Renal pelvis (tissue), 12 donors: ENCODE measurements around the gene EBPL. TPM values are rescaled to one million over a fixed set of nuclear protein-coding genes. Genes with fewer than 3 reads are reported as not detected.
A peak's percentile ranks its signal among the peaks of the same experiment; 100 is the strongest.
"Not testable (repeated sequence)": the region's sequence is repeated elsewhere in the genome, so short reads cannot be mapped to it uniquely, and the experiment has no call there.

Experiments
- DNase-seq: peaks from one replicate; pipeline ENCODE4 v3.0.0-alpha.2; 2013
- long read RNA-seq, 16 experiments: transcript quantifications; one replicate each; lab custom pipeline, GENCODE V29; 2026
- polyA plus RNA-seq, 3 donors: library from polyadenylated mRNA; unstranded; fragments of 120-200 nt; gene quantifications; one replicate each; pipeline ENCODE4 v1.2.1, GENCODE V29; 2013; ENCODE audit not compliant: insufficient read length in 3 of 3

EBPL gene
- polyA plus RNA-seq: 10 to 100 TPM; 47.4 to 55.2 (median 49.3) TPM
- long read RNA-seq, donor 1, transcript EBPL-201 (4 exons, 914 nt): major isoform, 54 of 90 reads
- long read RNA-seq, donor 1, transcript EBPL-206 (3 exons, 810 nt): minor isoform, 18 of 90 reads
- long read RNA-seq, donor 1, transcript EBPL-203 (2 exons, 579 nt): minor isoform, 15 of 90 reads
- long read RNA-seq, donor 1, partial matches to known transcripts: 0 of 90 reads
- long read RNA-seq, donor 1, other reads (novel, unspliced or antisense): 0 of 90 reads
- long read RNA-seq, donor 2, transcript EBPL-203 (2 exons, 579 nt): minor isoform, 15 of 125 reads
- long read RNA-seq, donor 2, transcript EBPL-201 (4 exons, 914 nt): major isoform, 67 of 125 reads
- long read RNA-seq, donor 2, transcript EBPL-206 (3 exons, 810 nt): minor isoform, 28 of 125 reads
- long read RNA-seq, donor 2, partial matches to known transcripts: 12 of 125 reads
- long read RNA-seq, donor 2, other reads (novel, unspliced or antisense): 0 of 125 reads
- long read RNA-seq, donor 3, transcript EBPL-203 (2 exons, 579 nt): minor isoform, 20 of 99 reads
- long read RNA-seq, donor 3, transcript EBPL-201 (4 exons, 914 nt): major isoform, 48 of 99 reads
- long read RNA-seq, donor 3, transcript EBPL-206 (3 exons, 810 nt): minor isoform, 20 of 99 reads
- long read RNA-seq, donor 3, partial matches to known transcripts: 7 of 99 reads
- long read RNA-seq, donor 3, other reads (novel, unspliced or antisense): 0 of 99 reads
- long read RNA-seq, donor 4, transcript EBPL-203 (2 exons, 579 nt): minor isoform, 21 of 83 reads
- long read RNA-seq, donor 4, transcript EBPL-206 (3 exons, 810 nt): minor isoform, 20 of 83 reads
- long read RNA-seq, donor 4, transcript EBPL-201 (4 exons, 914 nt): major isoform, 39 of 83 reads
- long read RNA-seq, donor 4, partial matches to known transcripts: 0 of 83 reads
- long read RNA-seq, donor 4, other reads (novel, unspliced or antisense): 0 of 83 reads
- long read RNA-seq, donor 5, transcript EBPL-206 (3 exons, 810 nt): minor isoform, 8 of 57 reads
- long read RNA-seq, donor 5, transcript EBPL-203 (2 exons, 579 nt): minor isoform, 10 of 57 reads
- long read RNA-seq, donor 5, transcript EBPL-201 (4 exons, 914 nt): major isoform, 38 of 57 reads
- long read RNA-seq, donor 5, partial matches to known transcripts: 0 of 57 reads
- long read RNA-seq, donor 5, other reads (novel, unspliced or antisense): 0 of 57 reads
- long read RNA-seq, donor 6, transcript EBPL-201 (4 exons, 914 nt): major isoform, 38 of 89 reads
- long read RNA-seq, donor 6, transcript EBPL-203 (2 exons, 579 nt): minor isoform, 14 of 89 reads
- long read RNA-seq, donor 6, transcript EBPL-206 (3 exons, 810 nt): minor isoform, 24 of 89 reads
- long read RNA-seq, donor 6, partial matches to known transcripts: 11 of 89 reads
- long read RNA-seq, donor 6, other reads (novel, unspliced or antisense): 0 of 89 reads
- long read RNA-seq, donor 7, transcript EBPL-206 (3 exons, 810 nt): minor isoform, 20 of 112 reads
- long read RNA-seq, donor 7, transcript EBPL-203 (2 exons, 579 nt): minor isoform, 25 of 112 reads
- long read RNA-seq, donor 7, transcript EBPL-204 (3 exons, 766 nt): minor isoform, 6 of 112 reads
- long read RNA-seq, donor 7, transcript EBPL-201 (4 exons, 914 nt): major isoform, 61 of 112 reads
- long read RNA-seq, donor 7, partial matches to known transcripts: 0 of 112 reads
- long read RNA-seq, donor 7, other reads (novel, unspliced or antisense): 0 of 112 reads
- long read RNA-seq, donor 8, transcript EBPL-206 (3 exons, 810 nt): minor isoform, 7 of 45 reads
- long read RNA-seq, donor 8, transcript EBPL-201 (4 exons, 914 nt): major isoform, 26 of 45 reads
- long read RNA-seq, donor 8, transcript EBPL-203 (2 exons, 579 nt): minor isoform, 9 of 45 reads
- long read RNA-seq, donor 8, partial matches to known transcripts: 0 of 45 reads
- long read RNA-seq, donor 8, other reads (novel, unspliced or antisense): 0 of 45 reads
- long read RNA-seq, donor 9, transcript EBPL-206 (3 exons, 810 nt): minor isoform, 22 of 107 reads
- long read RNA-seq, donor 9, transcript EBPL-203 (2 exons, 579 nt): minor isoform, 16 of 107 reads
- long read RNA-seq, donor 9, transcript EBPL-201 (4 exons, 914 nt): major isoform, 60 of 107 reads
- long read RNA-seq, donor 9, partial matches to known transcripts: 6 of 107 reads
- long read RNA-seq, donor 9, other reads (novel, unspliced or antisense): 0 of 107 reads
- long read RNA-seq, donor 10, transcript EBPL-203 (2 exons, 579 nt): minor isoform, 11 of 77 reads
- long read RNA-seq, donor 10, transcript EBPL-206 (3 exons, 810 nt): minor isoform, 19 of 77 reads
- long read RNA-seq, donor 10, transcript EBPL-201 (4 exons, 914 nt): major isoform, 36 of 77 reads
- long read RNA-seq, donor 10, partial matches to known transcripts: 9 of 77 reads
- long read RNA-seq, donor 10, other reads (novel, unspliced or antisense): 0 of 77 reads
- long read RNA-seq, donor 11, transcript EBPL-201 (4 exons, 914 nt): major isoform, 30 of 46 reads
- long read RNA-seq, donor 11, transcript EBPL-203 (2 exons, 579 nt): minor isoform, 8 of 46 reads
- long read RNA-seq, donor 11, transcript EBPL-206 (3 exons, 810 nt): minor isoform, 8 of 46 reads
- long read RNA-seq, donor 11, partial matches to known transcripts: 0 of 46 reads
- long read RNA-seq, donor 11, other reads (novel, unspliced or antisense): 0 of 46 reads
- long read RNA-seq, donor 12, transcript EBPL-204 (3 exons, 766 nt): minor isoform, 7 of 98 reads
- long read RNA-seq, donor 12, transcript EBPL-206 (3 exons, 810 nt): minor isoform, 27 of 98 reads
- long read RNA-seq, donor 12, transcript EBPL-201 (4 exons, 914 nt): major isoform, 45 of 98 reads
- long read RNA-seq, donor 12, transcript EBPL-203 (2 exons, 579 nt): minor isoform, 13 of 98 reads
- long read RNA-seq, donor 12, partial matches to known transcripts: 6 of 98 reads
- long read RNA-seq, donor 12, other reads (novel, unspliced or antisense): 0 of 98 reads
- long read RNA-seq, donor 13, transcript EBPL-201 (4 exons, 914 nt): major isoform, 17 of 40 reads
- long read RNA-seq, donor 13, transcript EBPL-206 (3 exons, 810 nt): minor isoform, 5 of 40 reads
- long read RNA-seq, donor 13, transcript EBPL-203 (2 exons, 579 nt): minor isoform, 8 of 40 reads
- long read RNA-seq, donor 13, partial matches to known transcripts: 8 of 40 reads
- long read RNA-seq, donor 13, other reads (novel, unspliced or antisense): 0 of 40 reads
- long read RNA-seq, donor 14: 0 reads
- long read RNA-seq, donor 15: 0 reads
- long read RNA-seq, donor 16, transcript EBPL-206 (3 exons, 810 nt): minor isoform, 18 of 94 reads
- long read RNA-seq, donor 16, transcript EBPL-203 (2 exons, 579 nt): minor isoform, 19 of 94 reads
- long read RNA-seq, donor 16, transcript EBPL-201 (4 exons, 914 nt): major isoform, 42 of 94 reads
- long read RNA-seq, donor 16, transcript EBPL-204 (3 exons, 766 nt): minor isoform, 9 of 94 reads
- long read RNA-seq, donor 16, partial matches to known transcripts: 6 of 94 reads
- long read RNA-seq, donor 16, other reads (novel, unspliced or antisense): 0 of 94 reads

GRCh38 chr13:49690995-49691784 is at the start of gene EBPL:
Gene EBPL, minus strand, starts transcription at chr13:49691486. Its CDS starts 62 bp downstream, at chr13:49691424.
- peak; percentile 94 for DNase-seq

- DNase-seq: no peak
These were observed 49.6 kb upstream of the EBPL start for GRCh38 chr13:49740870-49741269.

- DNase-seq: no peak
These were observed 48.4 kb upstream of the EBPL start for GRCh38 chr13:49739498-49740187.

- DNase-seq: no peak
These were observed 42.1 kb upstream of the EBPL start for GRCh38 chr13:49733181-49733951.

GRCh38 chr13:49731766-49732165 is 40.5 kb upstream of the EBPL start:
- no peak for DNase-seq

- no peak for DNase-seq
These were observed 25.3 kb upstream of the EBPL start for GRCh38 chr13:49716615-49717014.

GRCh38 chr13:49714757-49715156 is 23.5 kb upstream of the EBPL start:
- DNase-seq: no peak

GRCh38 chr13:49711218-49711863 is 20.1 kb upstream of the EBPL start:
- DNase-seq: no peak

- DNase-seq: not testable (repeated sequence)
These were observed 13.0 kb upstream of the EBPL start for GRCh38 chr13:49704264-49704663.

GRCh38 chr13:49701491-49701890 is 10.2 kb upstream of the EBPL start:
- DNase-seq: no peak

- no peak for DNase-seq
These were observed 6.2 kb upstream of the EBPL start for GRCh38 chr13:49697468-49697867.

- no peak for DNase-seq
These were observed 3.2 kb upstream of the EBPL start for GRCh38 chr13:49694446-49694845.

- no peak for DNase-seq
These were observed 2.6 kb upstream of the EBPL start for GRCh38 chr13:49693877-49694276.

- DNase-seq: no peak
These were observed 2.0 kb upstream of the EBPL start for GRCh38 chr13:49693191-49693733.
